NCI-H1930 (cell line): ENCODE results near the gene CCDC167.

Source experiments
- DNase-seq, 2 experiments: peaks; one replicate each; lab custom pipeline; 2025; lab: John Stamatoyannopoulos, UW

The CCDC167 gene

GRCh38 chr6:37489697-37490336, 9.9 kb downstream of the CCDC167 start:
- no peak for DNase-seq

GRCh38 chr6:37488476-37488875, 11.2 kb downstream of the CCDC167 start:
- no peak for DNase-seq

- DNase-seq, result no peak
Observed at GRCh38 chr6:37487591-37488380, 11.9 kb downstream of the CCDC167 start.

- DNase-seq, result no peak
Observed at GRCh38 chr6:37486121-37486839, 13.4 kb downstream of the CCDC167 start.

GRCh38 chr6:37485291-37485702, 14.4 kb downstream of the CCDC167 start:
- DNase-seq, result no peak

GRCh38 chr6:37484786-37485170, 14.9 kb downstream of the CCDC167 start:
- DNase-seq, result no peak

GRCh38 chr6:37483917-37484785, 15.5 kb downstream of the CCDC167 start:
- DNase-seq, result peak; percentile 17 to 19

GRCh38 chr6:37483252-37483901, 16.3 kb downstream of the CCDC167 start:
- DNase-seq, result no peak

GRCh38 chr6:37482606-37483251, 17.0 kb downstream of the CCDC167 start:
- DNase-seq, result no peak

- DNase-seq, result no peak
Observed at GRCh38 chr6:37481711-37482605, 17.7 kb downstream of the CCDC167 start.

- DNase-seq, result no peak
Observed at GRCh38 chr6:37480951-37481534, 18.6 kb downstream of the CCDC167 start.

- DNase-seq, result no peak
Observed at GRCh38 chr6:37480118-37480736, 19.5 kb downstream of the CCDC167 start.

- no peak for DNase-seq
Observed at GRCh38 chr6:37479266-37479854, 20.3 kb downstream of the CCDC167 start.

- no peak for DNase-seq
Observed at GRCh38 chr6:37478827-37479226, 20.9 kb downstream of the CCDC167 start.

- no peak for DNase-seq
Observed at GRCh38 chr6:37477656-37478435, 21.8 kb downstream of the CCDC167 start.

GRCh38 chr6:37477191-37477590, 22.5 kb downstream of the CCDC167 start:
- no peak for DNase-seq

- no peak for DNase-seq
Observed at GRCh38 chr6:37474316-37474715, 25.4 kb downstream of the CCDC167 start.
